Measurements from ENCODE around the gene CHAT. TPM values are rescaled to one million over a fixed set of nuclear protein-coding genes. Genes with fewer than 3 reads are reported as not detected.

The CHAT gene
- total RNA-seq, 1 experiment from 2014 or later: not detected

DNA sequence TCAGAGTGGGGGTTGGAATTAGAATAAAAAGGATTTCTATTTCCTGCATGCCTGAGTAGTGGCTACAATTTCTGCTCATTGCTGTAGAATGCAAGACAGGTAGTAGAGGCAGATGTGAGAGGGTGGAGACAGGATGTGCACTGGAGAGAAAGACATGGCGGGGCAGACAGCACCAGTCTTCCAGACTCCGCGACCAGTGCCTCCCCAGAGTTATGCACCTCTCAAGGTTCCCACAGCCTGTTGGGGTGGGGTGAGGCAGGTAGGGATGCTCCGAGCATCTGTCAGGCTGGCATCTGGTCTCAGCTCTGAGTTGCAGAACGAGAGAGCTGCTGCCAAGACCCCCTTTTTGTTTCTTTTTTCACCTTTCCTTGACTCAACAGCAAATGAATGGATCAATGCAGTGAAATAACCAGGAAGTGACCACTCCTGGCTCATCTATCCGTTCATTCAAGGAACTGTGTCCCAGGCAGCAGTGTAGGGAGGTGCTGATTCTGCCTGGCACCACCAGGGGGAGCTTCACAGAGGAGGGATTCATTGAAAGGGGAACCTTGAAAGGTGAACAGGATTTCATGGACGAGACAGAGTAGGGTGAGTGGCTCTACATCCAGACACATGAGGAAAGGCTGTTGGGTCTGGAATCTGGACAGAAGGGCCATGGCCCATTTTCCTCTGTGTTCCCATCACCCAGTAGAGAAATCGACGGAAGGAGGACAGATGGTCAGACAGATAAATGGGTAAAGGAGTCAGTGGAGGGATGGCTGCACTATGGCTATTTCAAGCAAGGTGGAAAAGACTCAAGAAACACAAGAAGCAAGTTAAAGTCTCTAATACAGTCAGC lies 20.9 kb upstream of the CHAT start:
- Histone ChIP-seq H3K27me3 (ENCODE audit: insufficient read depth, low read length) (no peaks in the 10 kb centered on the region), H4K8ac (replicated peaks; ENCODE audit: insufficient read length, low read depth, low read length) (no peak overlapping the region), H2AK5ac (ENCODE audit: insufficient read length, low read length) (no peak overlapping the region), H3K9ac (ENCODE audit: extremely low read depth, insufficient read length, low read length) (no peak overlapping the region), H3K79me2 (ENCODE audit: insufficient read depth, low read length) (no peaks in the 10 kb centered on the region), H2BK120ac (ENCODE audit: low read depth, low read length, poor library complexity, severe bottlenecking) (no peak overlapping the region), H4K91ac (ENCODE audit: insufficient read length, low read depth, low read length) (no peak overlapping the region), H3K27ac (ENCODE audit: insufficient read length, low read depth, low read length) (no peak overlapping the region), H2BK5ac (ENCODE audit: insufficient read length, low read length) (no peak overlapping the region), H3K56ac (ENCODE audit: insufficient read length, low read depth, low read length) (no peak overlapping the region), H4K5ac (ENCODE audit: insufficient read length, low read depth, low read length) (no peak overlapping the region), H2BK20ac (ENCODE audit: low read depth, low read length, poor library complexity, severe bottlenecking) (no peak overlapping the region), H2BK15ac (ENCODE audit: low read depth, low read length) (no peak overlapping the region), H3T11ph (ENCODE audit: low read length) (no peak overlapping the region), H2BK12ac (ENCODE audit: insufficient read length, low read depth, low read length) (no peak overlapping the region), H3K9me3 (ENCODE audit: control insufficient read depth, low read depth, low read length) (no peaks in the 10 kb centered on the region), H2AFZ (ENCODE audit: low read length) (no peak overlapping the region), H3K4me1 (ENCODE audit: insufficient read depth, low read length) (no peaks in the 10 kb centered on the region), H3K14ac (ENCODE audit: insufficient read depth, low read length) (no peak overlapping the region), H3K23ac (ENCODE audit: insufficient read length, low read depth, low read length) (no peak overlapping the region), H3K23me2 (ENCODE audit: insufficient read length, low read depth, low read length, poor library complexity, severe bottlenecking) (no peaks in the 10 kb centered on the region), H3K4me2 (ENCODE audit: insufficient read depth, insufficient read length, low read length) (no peak overlapping the region), H4K20me1 (ENCODE audit: control insufficient read depth, insufficient read depth, insufficient read length) (no peaks in the 10 kb centered on the region), H3K79me1 (ENCODE audit: insufficient read depth, low read depth, low read length, poor library complexity, severe bottlenecking) (no peaks in the 10 kb centered on the region), H3K18ac (ENCODE audit: insufficient read length, low read depth, low read length) (no peak overlapping the region), H3K4ac (ENCODE audit: low read depth, low read length) (no peak overlapping the region)
- H3K9me3 Mint-ChIP-seq: no peaks in the 10 kb centered on the region
- no peaks in the 10 kb centered on the region for H3K36me3 Mint-ChIP-seq (ENCODE audit: insufficient read depth in 1 of 3, low read depth in 3 of 3)
- H3K4me3 Mint-ChIP-seq: no peak overlapping the region
- H3K27ac Mint-ChIP-seq: no peak overlapping the region; a peak in 1 of 7 replicates
- WGBS (ENCODE audit: extremely low coverage, insufficient read length, low lambda C conversion rate): no CpG with 5 or more reads among the region's 9 CpGs
- peak; percentile 81 for DNase-seq
- peaks cover 13% of the 10 kb centered on the region in 2 experiments for H3K4me1 Mint-ChIP-seq
- peaks cover 22% of the 10 kb centered on the region for H3K27me3 Mint-ChIP-seq (ENCODE audit: low read depth)
- TF ChIP-seq, protein P1, sequence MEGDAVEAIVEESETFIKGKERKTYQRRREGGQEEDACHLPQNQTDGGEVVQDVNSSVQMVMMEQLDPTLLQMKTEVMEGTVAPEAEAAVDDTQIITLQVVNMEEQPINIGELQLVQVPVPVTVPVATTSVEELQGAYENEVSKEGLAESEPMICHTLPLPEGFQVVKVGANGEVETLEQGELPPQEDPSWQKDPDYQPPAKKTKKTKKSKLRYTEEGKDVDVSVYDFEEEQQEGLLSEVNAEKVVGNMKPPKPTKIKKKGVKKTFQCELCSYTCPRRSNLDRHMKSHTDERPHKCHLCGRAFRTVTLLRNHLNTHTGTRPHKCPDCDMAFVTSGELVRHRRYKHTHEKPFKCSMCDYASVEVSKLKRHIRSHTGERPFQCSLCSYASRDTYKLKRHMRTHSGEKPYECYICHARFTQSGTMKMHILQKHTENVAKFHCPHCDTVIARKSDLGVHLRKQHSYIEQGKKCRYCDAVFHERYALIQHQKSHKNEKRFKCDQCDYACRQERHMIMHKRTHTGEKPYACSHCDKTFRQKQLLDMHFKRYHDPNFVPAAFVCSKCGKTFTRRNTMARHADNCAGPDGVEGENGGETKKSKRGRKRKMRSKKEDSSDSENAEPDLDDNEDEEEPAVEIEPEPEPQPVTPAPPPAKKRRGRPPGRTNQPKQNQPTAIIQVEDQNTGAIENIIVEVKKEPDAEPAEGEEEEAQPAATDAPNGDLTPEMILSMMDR (conservative IDR thresholded peaks at IDR 0.05): peak; percentile 92
